K562 (cell line): ENCODE measurements around the gene NDUFS6. TPM values are rescaled to one million over a fixed set of nuclear protein-coding genes. Genes with fewer than 3 reads are reported as not detected.

Experiments used
- ATAC-seq: fragments of 200-7000 bp; cut with Tn5 transposase; 3 replicates; pipeline ENCODE4 v1.9.1; 2020; ENCODE audit warnings: moderate library complexity
- BruUV-seq: library from RNA; stranded (reverse); fragments of 400-500 nt; replicated peaks from 2 replicates; lab custom pipeline; 2021; lab: Mats Ljungman, UMichigan
- CTCF ChIA-PET: fragments of 300-600 bp; formaldehyde crosslinking; extraction: SDS; loops from one replicate; lab custom pipeline; 2021; ENCODE audit warnings: low intra/inter-chr PET ratio; lab: Yijun Ruan, JAX
- POLR2A ChIA-PET: fragments of 300-600, 350-650 bp; sonication (Branson Sonifier 250); formaldehyde crosslinking; extraction: SDS; loops from one replicate; lab custom pipeline; 2021; ENCODE audit warnings: antibody characterized with exemption, inconsistent platforms; lab: Yijun Ruan, JAX
- DNase-seq, 4 experiments: peaks; one replicate each; pipeline versions ENCODE4 v3.0.0 to v3.0.0-alpha.2; 2011 to 2018; ENCODE audit warnings: low spot score in 3 of 4, mixed read lengths in 3 of 4; ENCODE audit errors: extremely low read depth in 1 of 4
- FAIRE-seq: peaks from 2 replicates; lab custom pipeline; 2011; peaks lifted over from hg19 to GRCh38; lab: Jason Lieb, UNC
- H2AFZ ChIP-seq: 2 replicates; pipeline ENCODE4 v1.6.0; 2011; ENCODE audit warnings: low read depth, low read length, control low read depth, inconsistent platforms
- H3K27ac ChIP-seq: fragments of 200-600 bp; 3 replicates; pipeline ENCODE4 v1.8.0; 2011; ENCODE audit warnings: low read depth, mild to moderate bottlenecking, control low read depth, inconsistent platforms, low read length, moderate library complexity, mixed read lengths; ENCODE audit errors: extremely low read depth
- H3K27me3 ChIP-seq, 2 experiments: fragments of 300-600 bp in 1 of 2; 2 replicates in 1 of 2; 3 replicates in 1 of 2; pipeline versions ENCODE4 v1.6.0 to v1.8.0; 2011; ENCODE audit warnings: inconsistent platforms in 2 of 2, low read length in 2 of 2, mild to moderate bottlenecking in 1 of 2, mixed read lengths in 1 of 2, moderate library complexity in 1 of 2; ENCODE audit not compliant: control insufficient read depth in 2 of 2, insufficient read depth in 2 of 2
- H3K36me3 ChIP-seq: fragments of 300-600 bp; 3 replicates; pipeline ENCODE4 v1.8.0; 2011; ENCODE audit warnings: mild to moderate bottlenecking, low read length, inconsistent platforms; ENCODE audit not compliant: control insufficient read depth, insufficient read depth
- H3K4me1 ChIP-seq, 2 experiments: fragments of 200-600 bp in 1 of 2; replicated peaks in 1 of 2; 2 replicates in 1 of 2; 3 replicates in 1 of 2; pipeline versions ENCODE4 v1.5.1 to v1.8.0; 2011; ENCODE audit warnings: inconsistent platforms in 2 of 2, low read length in 2 of 2, mild to moderate bottlenecking in 1 of 2, mixed read lengths in 1 of 2, moderate library complexity in 1 of 2; ENCODE audit not compliant: control insufficient read depth in 2 of 2, insufficient read depth in 2 of 2
- H3K4me2 ChIP-seq: 2 replicates; pipeline ENCODE4 v1.6.1; 2011; ENCODE audit warnings: low read length, control low read depth, inconsistent platforms, mixed read lengths; ENCODE audit not compliant: insufficient read depth
- H3K4me3 ChIP-seq: fragments of 200-600 bp; sonication (generic), shearing (Covaris generic); 2 replicates; pipeline ENCODE4 v1.5.1; 2016; ENCODE audit warnings: control low read depth, inconsistent platforms
- H3K79me2 ChIP-seq: fragments of 200-600 bp; 3 replicates; pipeline ENCODE4 v1.8.0; 2011; ENCODE audit warnings: low read length, inconsistent platforms; ENCODE audit not compliant: control insufficient read depth, insufficient read depth
- H3K9ac ChIP-seq, 2 experiments: 2 replicates each; pipeline versions ENCODE4 v1.6.0 to v1.6.1; 2011; ENCODE audit warnings: low read depth in 2 of 2, low read length in 2 of 2, control low read depth in 1 of 2, inconsistent platforms in 1 of 2, mild to moderate bottlenecking in 1 of 2, mixed read lengths in 1 of 2; ENCODE audit not compliant: insufficient read depth in 1 of 2
- H3K9me1 ChIP-seq: one replicate; pipeline ENCODE4 v1.6.0; 2011; ENCODE audit warnings: inconsistent platforms, mild to moderate bottlenecking, low read length, moderate library complexity; ENCODE audit not compliant: control insufficient read depth, insufficient read depth
- H3K9me3 ChIP-seq: replicated peaks from 2 replicates; pipeline ENCODE4 v1.5.1; 2011; ENCODE audit warnings: low read depth, low read length, inconsistent platforms; ENCODE audit not compliant: control insufficient read depth, insufficient read depth
- H4K20me1 ChIP-seq: replicated peaks from 2 replicates; pipeline ENCODE4 v1.6.1; 2011; ENCODE audit warnings: low read length, inconsistent platforms, mixed read lengths; ENCODE audit not compliant: control insufficient read depth, insufficient read depth
- FOXA3 ChIP-seq, 2 experiments: fragments of 450-650 bp in 1 of 2; sonication (generic) in 1 of 2; formaldehyde crosslinking; IDR thresholded peaks in 1 of 2; conservative IDR thresholded peaks in 1 of 2; 2 replicates each; pipeline versions ENCODE4 v1.4.0 to v1.8.0; 2020 to 2022; ENCODE audit warnings: mild to moderate bottlenecking in 2 of 2, missing genetic modification reagents in 1 of 2
- FUS ChIP-seq: fragments of 200-400 bp; formaldehyde crosslinking; optimal IDR thresholded peaks from 2 replicates; pipeline ENCODE3; 2017; ENCODE audit warnings: low read depth, low read length
- MAFG ChIP-seq: fragments of 450-650 bp; conservative IDR thresholded peaks from 2 replicates; pipeline ENCODE4 v1.6.1; 2016; ENCODE audit warnings: missing genetic modification characterization, missing compliant biosample characterization
- NFXL1 ChIP-seq: fragments of 450-650 bp; formaldehyde crosslinking; IDR thresholded peaks from 2 replicates; pipeline ENCODE4 v1.4.0; 2021; ENCODE audit warnings: mild to moderate bottlenecking
- NR2F6 ChIP-seq: fragments of 450-650 bp; formaldehyde crosslinking; IDR thresholded peaks from 2 replicates; pipeline ENCODE4 v1.4.0; 2020; ENCODE audit warnings: mild to moderate bottlenecking
- PPARD ChIP-seq: fragments of 250-450 bp; sonication (Bioruptor Pico); IDR thresholded peaks from 2 replicates; pipeline ENCODE4 v1.8.0; 2022; ENCODE audit warnings: inconsistent platforms, mild to moderate bottlenecking, moderate library complexity
- TSC22D4 ChIP-seq: fragments of 450-650 bp; IDR thresholded peaks from 2 replicates; pipeline ENCODE4 v1.6.1; 2016; ENCODE audit warnings: missing genetic modification characterization, missing biosample characterization, control low read depth
- ZC3H11A ChIP-seq: IDR thresholded peaks from 2 replicates; pipeline ENCODE4 v1.6.1; 2012; ENCODE audit warnings: low read depth, low read length, improper control_type of control experiment
- WGBS: fragments of 100-300 bp; shearing (Covaris generic); methylation state at CpG from one replicate; pipeline ENCODE4 v1.1.6; 2016; ENCODE audit warnings: low coverage, mixed read lengths; ENCODE audit not compliant: insufficient coverage; ENCODE audit errors: missing lambda C conversion rate; 5-methylcytosine and 5-hydroxymethylcytosine counted together
- in situ Hi-C: fragments of 300-500 bp; cut with MboI; formaldehyde crosslinking; loops from 4 replicates; pipeline ENCODE4 v1.15.0; 2018; ENCODE audit warnings: inconsistent platforms, mixed read lengths
- intact Hi-C: fragments of 100-400 bp; cut with micrococcal nuclease; formaldehyde crosslinking; loops from 2 replicates; pipeline ENCODE4 v1.14.2; 2022
- polyA plus RNA-seq, 8 experiments: library from polyadenylated mRNA; depleted of rRNA in 4 of 8; stranded (reverse) in 5 of 8; unstranded in 3 of 8; fragments of >200 nt; fragmentation: Nextera tagmentation in 2 of 8; fragmentation: Illumina TruSeq in 1 of 8; extraction: Ambion mirVana in 2 of 8; extraction: Trizol in 1 of 8; gene quantifications; 2 replicates each; pipeline versions ENCODE4 v1.2.1 to v1.2.3, GENCODE V29; 2011 to 2014; ENCODE audit warnings: inconsistent platforms in 1 of 8, missing spikeins in 1 of 8
- total RNA-seq, 7 experiments: library from RNA; depleted of rRNA in 6 of 7; stranded (reverse); fragments of >200 nt in 6 of 7; fragmentation: Illumina TruSeq in 2 of 7; extraction: Trizol in 2 of 7; gene quantifications; 2 replicates each; pipeline versions ENCODE4 v1.2.1 to v1.2.3, GENCODE V29; 2011 to 2021; ENCODE audit warnings: low replicate concordance in 1 of 7
- TF ChIP-seq, protein P1 (sequence below): fragments of 450-650 bp; formaldehyde crosslinking; conservative IDR thresholded peaks from 2 replicates; pipeline ENCODE4 v1.4.0; 2022; ENCODE audit warnings: mild to moderate bottlenecking, missing genetic modification characterization
- TF ChIP-seq, protein P2 (sequence below): fragments of 250-450 bp; sonication (Bioruptor Pico); IDR thresholded peaks from 2 replicates; pipeline ENCODE4 v1.4.0; 2020; ENCODE audit warnings: mild to moderate bottlenecking, moderate library complexity

The NDUFS6 gene
- total and polyA plus RNA-seq, 9 of the 15 experiments (the other 6 are each of a cell fraction or from before 2014, with no cell fraction given), result 36.1 to 291 (median 77.0) TPM

DNA sequence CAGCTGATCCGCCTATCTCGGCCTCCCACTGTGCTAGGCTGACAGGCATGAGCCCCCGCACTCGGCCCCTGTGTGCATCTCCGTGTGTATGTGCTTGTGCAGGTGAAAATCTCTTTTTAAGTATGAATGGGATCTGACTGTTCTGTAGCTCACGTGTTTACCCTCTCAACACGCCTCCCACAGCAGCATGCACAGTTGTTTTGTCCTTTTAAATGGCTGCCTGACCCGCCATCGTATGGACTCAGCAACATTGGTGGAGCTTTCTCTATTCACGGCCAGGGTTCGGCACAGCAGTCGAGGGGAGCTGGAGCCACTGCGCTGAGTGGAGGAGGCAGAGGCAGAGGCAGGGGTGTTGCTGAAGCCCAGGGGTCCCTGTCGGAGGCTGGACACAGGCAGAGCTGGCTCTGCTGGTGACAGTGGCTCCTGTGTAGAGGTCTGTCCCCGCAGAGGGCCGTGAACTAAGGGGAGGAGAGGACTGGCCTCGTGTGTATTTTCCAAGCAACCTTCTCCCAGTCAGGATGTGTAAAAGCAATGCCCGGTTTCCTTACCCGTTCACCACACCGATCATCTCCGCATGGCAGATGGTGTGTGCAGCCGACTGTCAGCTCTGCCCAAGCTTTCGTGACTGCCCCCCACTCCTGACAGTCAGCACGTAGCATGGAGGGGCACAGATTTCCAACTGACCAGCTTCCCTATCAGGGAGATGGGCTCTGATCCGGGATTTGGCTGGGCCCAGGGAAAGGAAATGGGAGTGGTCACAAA, 38.9 kb upstream of the NDUFS6 start:
- no peak overlapping the region for H3K9ac ChIP-seq
- DNase-seq, result no peak
- TF ChIP-seq ZC3H11A (no peak), TSC22D4 (tag) (no peak), MAFG (tag) (no peak), NFXL1 (CRISPR knock-in tag) (no peak), NR2F6 (CRISPR knock-in tag) (no peak), PPARD (CRISPR knock-in tag) (no peak), FOXA3 (CRISPR knock-in tag; conservative IDR thresholded peaks at IDR 0.05 in 1 of 2, IDR thresholded peaks at IDR 0.05 in 1 of 2) (no peak), FUS (no peak)
- TF ChIP-seq, protein P1, sequence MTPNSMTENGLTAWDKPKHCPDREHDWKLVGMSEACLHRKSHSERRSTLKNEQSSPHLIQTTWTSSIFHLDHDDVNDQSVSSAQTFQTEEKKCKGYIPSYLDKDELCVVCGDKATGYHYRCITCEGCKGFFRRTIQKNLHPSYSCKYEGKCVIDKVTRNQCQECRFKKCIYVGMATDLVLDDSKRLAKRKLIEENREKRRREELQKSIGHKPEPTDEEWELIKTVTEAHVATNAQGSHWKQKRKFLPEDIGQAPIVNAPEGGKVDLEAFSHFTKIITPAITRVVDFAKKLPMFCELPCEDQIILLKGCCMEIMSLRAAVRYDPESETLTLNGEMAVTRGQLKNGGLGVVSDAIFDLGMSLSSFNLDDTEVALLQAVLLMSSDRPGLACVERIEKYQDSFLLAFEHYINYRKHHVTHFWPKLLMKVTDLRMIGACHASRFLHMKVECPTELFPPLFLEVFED, result no peak
- TF ChIP-seq, protein P2, sequence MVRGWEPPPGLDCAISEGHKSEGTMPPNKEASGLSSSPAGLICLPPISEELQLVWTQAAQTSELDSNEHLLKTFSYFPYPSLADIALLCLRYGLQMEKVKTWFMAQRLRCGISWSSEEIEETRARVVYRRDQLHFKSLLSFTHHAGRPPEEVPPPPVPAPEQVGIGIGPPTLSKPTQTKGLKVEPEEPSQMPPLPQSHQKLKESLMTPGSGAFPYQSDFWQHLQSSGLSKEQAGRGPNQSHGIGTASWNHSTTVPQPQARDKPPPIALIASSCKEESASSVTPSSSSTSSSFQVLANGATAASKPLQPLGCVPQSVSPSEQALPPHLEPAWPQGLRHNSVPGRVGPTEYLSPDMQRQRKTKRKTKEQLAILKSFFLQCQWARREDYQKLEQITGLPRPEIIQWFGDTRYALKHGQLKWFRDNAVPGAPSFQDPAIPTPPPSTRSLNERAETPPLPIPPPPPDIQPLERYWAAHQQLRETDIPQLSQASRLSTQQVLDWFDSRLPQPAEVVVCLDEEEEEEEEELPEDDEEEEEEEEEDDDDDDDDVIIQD, result no peak
- 0 out of 2 replicates have a peak, but pooled peaks cover 3% of the 10 kb centered on the region for H4K20me1 ChIP-seq
- no TSS peak for BruUV-seq
- H3K4me2 ChIP-seq, result no peak overlapping the region
- H3K4me3 ChIP-seq, result no peak overlapping the region
- no peaks in the 10 kb centered on the region for H3K79me2 ChIP-seq
- ChIA-PET CTCF (no interaction called here), POLR2A (interaction anchor here (1.6 kb wide), 1 partner anchor 38 kb away, joined by 4 read pairs; the partner anchor contains the start of gene MRPL36)
- peaks cover 3% of the 10 kb centered on the region; the same call in 1 of the 2 replicates for H3K9me3 ChIP-seq
- H2AFZ ChIP-seq, result no peak overlapping the region
- peaks cover 3% of the 10 kb centered on the region for H3K9me1 ChIP-seq
- ATAC-seq, result no peak
- FAIRE-seq, result no peak
- H3K27me3 ChIP-seq, result peaks cover 65 to 75% of the 10 kb centered on the region in 2 experiments
- peaks cover 0 to 9% of the 10 kb centered on the region in 2 experiments; a peak in 1 of 5 replicates for H3K4me1 ChIP-seq
- intact Hi-C loops (loop anchor here (2.0 kb wide), 1 partner anchor 254 kb away; no protein-coding TSS in a partner anchor), in situ Hi-C loops (no loop called here)
- WGBS, result 3% methylated on average over 25 of the region's 25 CpGs
- no peaks in the 10 kb centered on the region for H3K36me3 ChIP-seq
- no peak overlapping the region for H3K27ac ChIP-seq
